Measurements from ENCODE around the gene OXLD1. TPM values are rescaled to one million over a fixed set of nuclear protein-coding genes. Genes with fewer than 3 reads are reported as not detected.
A peak's percentile ranks its signal among the peaks of the same experiment; 100 is the strongest.

Gene OXLD1
- total and polyA plus RNA-seq, 2 donors (not counting 1 experiment from before 2014, with no cell fraction given) = 39.5 to 102 TPM

- WGBS (ENCODE audit: insufficient coverage) = 48% methylated on average over 13 of the region's 18 CpGs
- Histone ChIP-seq H3K36me3 (replicated peaks in 1 of 2; ENCODE audit: control extremely low read depth in 1 of 2, control insufficient read depth in 1 of 2, extremely low read depth in 1 of 2, insufficient read depth in 2 of 2, low read length in 1 of 2) (peaks cover 0 to 2% of the 10 kb centered on the region in 2 experiments), H3K27ac (ENCODE audit: low read length in 2 of 2) (peak overlapping the region in 1 of 2 donors; percentile 81), H3K79me2 (ENCODE audit: control insufficient read depth, insufficient read depth, low read length) (peaks cover 50% of the 10 kb centered on the region), H2AFZ (ENCODE audit: insufficient read depth, low read depth, low read length, poor library complexity, severe bottlenecking) (peak overlapping the region; percentile 85), H3K9me3 (ENCODE audit: control extremely low read depth in 1 of 3, control insufficient read depth in 2 of 3, insufficient read depth in 1 of 3, low read length in 2 of 3) (no peaks in the 10 kb centered on the region), H3K4me3 (ENCODE audit: control extremely low read depth in 1 of 5, extremely low read depth in 1 of 5, insufficient read depth in 1 of 5, low read depth in 2 of 5, low read length in 4 of 5) (peak overlapping the region; percentile 36 to 88 (median 77)), H3K27me3 (replicated peaks in 1 of 4; ENCODE audit: control extremely low read depth in 1 of 4, control insufficient read depth in 3 of 4, insufficient read depth in 4 of 4, low read length in 3 of 4) (no peaks in the 10 kb centered on the region), H3K4me1 (ENCODE audit: control insufficient read depth in 2 of 2, insufficient read depth in 2 of 2, low read length in 2 of 2) (peaks cover 11 to 25% of the 10 kb centered on the region in 2 donors), H3K9ac (ENCODE audit: low read length) (peak overlapping the region; percentile 89), H3K4me2 (replicated peaks; ENCODE audit: low read depth, low read length, poor library complexity, severe bottlenecking) (peak overlapping the region; percentile 87), H4K20me1 (ENCODE audit: control insufficient read depth, insufficient read depth, low read length, poor library complexity, severe bottlenecking) (peaks cover 22% of the 10 kb centered on the region)
- Mint-ChIP-seq H3K4me3 (peak overlapping the region; percentile 95), H3K27ac (peak overlapping the region; percentile 88), H3K4me1 (peaks cover 23% of the 10 kb centered on the region), H3K27me3 (no peaks in the 10 kb centered on the region), H3K9me3 (ENCODE audit: insufficient read depth) (no peaks in the 10 kb centered on the region)
- intact Hi-C loops (cut with micrococcal nuclease) = no loop called here
- ChIA-PET POLR2A (interaction anchor here (0.6 kb wide), 1 partner anchor 70 kb away, joined by 3 read pairs; no protein-coding TSS in a partner anchor), CTCF (no interaction called here)
- TF ChIP-seq CTCF (IDR thresholded peaks at IDR 0.05) = no peak
- no peak for TF ChIP-seq EZH2 (IDR thresholded peaks at IDR 0.05; ENCODE audit: borderline replicate concordance, insufficient read depth, low read depth, low read length, poor library complexity, severe bottlenecking)
- DNase-seq (no peak), ATAC-seq (ENCODE audit: low read depth) (no peak)
Measured at GRCh38 chr17:81635973-81636504, 30.4 kb downstream of the OXLD1 start.

GRCh38 chr17:81635431-81635830 lies 31.0 kb downstream of the OXLD1 start:
- H3K27ac Mint-ChIP-seq = peak overlapping the region; percentile 60
- peak overlapping the region; percentile 89 for H3K9ac ChIP-seq (ENCODE audit: low read length)
- H3K9me3 ChIP-seq (ENCODE audit: control extremely low read depth in 1 of 3, control insufficient read depth in 2 of 3, insufficient read depth in 1 of 3, low read length in 2 of 3) = no peaks in the 10 kb centered on the region
- DNase-seq (no peak), ATAC-seq (ENCODE audit: low read depth) (no peak)
- POLR2A ChIA-PET = interaction anchor here (0.6 kb wide), 1 partner anchor 69 kb away, joined by 3 read pairs; no protein-coding TSS in a partner anchor
- H3K27me3 Mint-ChIP-seq = no peaks in the 10 kb centered on the region
- peak overlapping the region; percentile 87 for H3K4me2 ChIP-seq (replicated peaks; ENCODE audit: low read depth, low read length, poor library complexity, severe bottlenecking)
- no peak for TF ChIP-seq CTCF (IDR thresholded peaks at IDR 0.05)
- TF ChIP-seq EZH2 (IDR thresholded peaks at IDR 0.05; ENCODE audit: borderline replicate concordance, insufficient read depth, low read depth, low read length, poor library complexity, severe bottlenecking) = no peak
- CTCF ChIA-PET = no interaction called here
- intact Hi-C loops (cut with micrococcal nuclease) = no loop called here
- no peak overlapping the region for H3K27ac ChIP-seq (ENCODE audit: low read length in 2 of 2)
- H3K9me3 Mint-ChIP-seq (ENCODE audit: insufficient read depth) = no peaks in the 10 kb centered on the region
- H3K4me1 ChIP-seq (ENCODE audit: control insufficient read depth in 2 of 2, insufficient read depth in 2 of 2, low read length in 2 of 2) = peaks cover 11 to 25% of the 10 kb centered on the region in 2 donors
- H3K79me2 ChIP-seq (ENCODE audit: control insufficient read depth, insufficient read depth, low read length) = peaks cover 53% of the 10 kb centered on the region
- H3K4me3 Mint-ChIP-seq = peak overlapping the region; percentile 95
- no peak overlapping the region for H3K4me3 ChIP-seq (ENCODE audit: control extremely low read depth in 1 of 5, extremely low read depth in 1 of 5, insufficient read depth in 1 of 5, low read depth in 2 of 5, low read length in 4 of 5)
- H3K36me3 ChIP-seq (replicated peaks in 1 of 2; ENCODE audit: control extremely low read depth in 1 of 2, control insufficient read depth in 1 of 2, extremely low read depth in 1 of 2, insufficient read depth in 2 of 2, low read length in 1 of 2) = peaks cover 0 to 2% of the 10 kb centered on the region in 2 experiments
- H3K4me1 Mint-ChIP-seq = peaks cover 23% of the 10 kb centered on the region
- no peak overlapping the region for H2AFZ ChIP-seq (ENCODE audit: insufficient read depth, low read depth, low read length, poor library complexity, severe bottlenecking)
- H3K27me3 ChIP-seq (replicated peaks in 1 of 4; ENCODE audit: control extremely low read depth in 1 of 4, control insufficient read depth in 3 of 4, insufficient read depth in 4 of 4, low read length in 3 of 4) = no peaks in the 10 kb centered on the region
- H4K20me1 ChIP-seq (ENCODE audit: control insufficient read depth, insufficient read depth, low read length, poor library complexity, severe bottlenecking) = peaks cover 22% of the 10 kb centered on the region
- 90% methylated on average over 5 of the region's 5 CpGs for WGBS (ENCODE audit: insufficient coverage)

Measured in B cell (primary cell).